Activated B cell treated with CpG ODN at 0.5 μM for 24 hours (primary cell): Measurements from ENCODE around the gene FAM171A2. TPM values are rescaled to one million over a fixed set of nuclear protein-coding genes. Genes with fewer than 3 reads are reported as not detected.

Source experiments
- ATAC-seq: fragments of 200-7000 bp; cut with Tn5 transposase; one replicate; pipeline ENCODE4 v1.10.0; 2021; ENCODE audit warnings: low read depth, mild to moderate bottlenecking, moderate library complexity
- CTCF ChIA-PET: fragments of 350-600 bp; sonication (Branson Sonifier 250); formaldehyde crosslinking; loops from one replicate; lab custom pipeline; 2021; ENCODE audit warnings: antibody characterized with exemption; lab: Charles Lee
- POLR2A ChIA-PET: fragments of 350-600 bp; sonication (Branson Sonifier 250); formaldehyde crosslinking; loops from one replicate; lab custom pipeline; 2021; ENCODE audit warnings: antibody characterized with exemption; lab: Charles Lee
- DNase-seq: peaks from one replicate; pipeline ENCODE4 v3.0.0; 2022
- H3K27ac Mint-ChIP-seq: one replicate; pipeline ENCODE4 v1.8.0; 2020; ENCODE audit warnings: mixed read lengths
- H3K27me3 Mint-ChIP-seq: one replicate; pipeline ENCODE4 v1.8.0; 2021; ENCODE audit warnings: mixed read lengths
- H3K36me3 Mint-ChIP-seq: one replicate; pipeline ENCODE4 v1.8.0; 2021; ENCODE audit warnings: low read depth, mixed read lengths
- H3K4me1 Mint-ChIP-seq: one replicate; pipeline ENCODE4 v1.8.0; 2021; ENCODE audit warnings: mixed read lengths
- H3K4me3 Mint-ChIP-seq: one replicate; pipeline ENCODE4 v1.8.0; 2020; ENCODE audit warnings: mild to moderate bottlenecking, mixed read lengths
- H3K9me3 Mint-ChIP-seq: one replicate; pipeline ENCODE4 v1.8.0; 2020; ENCODE audit warnings: mixed read lengths
- intact Hi-C: fragments of 100-400 bp; cut with micrococcal nuclease; formaldehyde crosslinking; loops from one replicate; pipeline ENCODE4 v1.15.1; 2024
- total RNA-seq: library from RNA; stranded (reverse); gene quantifications from 2 replicates; pipeline ENCODE4 v1.2.3, GENCODE V29; 2022
- TF ChIP-seq, protein P1 (sequence below): fragments of 200-600 bp; IDR thresholded peaks from one replicate; pipeline ENCODE4 v1.8.0; 2022; ENCODE audit warnings: antibody characterized with exemption, mild to moderate bottlenecking

The FAM171A2 gene
- total RNA-seq, 1 donor from 2014 or later: 0.75 TPM

DNA sequence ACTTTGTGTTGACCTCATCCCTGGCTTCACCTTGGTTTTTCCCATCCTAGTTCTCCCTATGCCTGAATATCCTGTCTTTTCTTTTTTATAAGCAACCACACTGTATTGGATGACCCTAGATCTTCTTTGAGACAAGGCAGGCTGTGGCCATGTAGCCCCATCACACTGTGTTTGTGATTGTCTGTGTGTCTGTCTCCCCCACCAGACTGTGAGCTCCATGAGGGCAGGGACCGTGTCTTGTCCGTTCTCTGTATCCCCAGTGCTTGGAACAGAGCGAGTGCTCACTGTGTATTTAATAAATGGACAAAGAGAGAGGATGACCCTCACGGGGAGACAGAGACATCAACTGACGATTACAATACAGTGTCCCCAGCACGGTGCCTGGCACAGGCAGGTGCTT, 46.1 kb downstream of the FAM171A2 start:
- Mint-ChIP-seq H3K4me1 (peaks cover 14% of the 10 kb centered on the region), H3K36me3 (peaks cover 34% of the 10 kb centered on the region), H3K4me3 (peak overlapping the region; percentile 8), H3K27ac (no peak overlapping the region), H3K9me3 (peaks cover 2% of the 10 kb centered on the region), H3K27me3 (peaks cover 34% of the 10 kb centered on the region)
- ATAC-seq: no peak
- CTCF ChIA-PET: interaction anchor here (1.6 kb wide), 1 partner anchor 107 kb away, joined by 8 read pairs; no protein-coding TSS in a partner anchor
- TF ChIP-seq, protein P1, sequence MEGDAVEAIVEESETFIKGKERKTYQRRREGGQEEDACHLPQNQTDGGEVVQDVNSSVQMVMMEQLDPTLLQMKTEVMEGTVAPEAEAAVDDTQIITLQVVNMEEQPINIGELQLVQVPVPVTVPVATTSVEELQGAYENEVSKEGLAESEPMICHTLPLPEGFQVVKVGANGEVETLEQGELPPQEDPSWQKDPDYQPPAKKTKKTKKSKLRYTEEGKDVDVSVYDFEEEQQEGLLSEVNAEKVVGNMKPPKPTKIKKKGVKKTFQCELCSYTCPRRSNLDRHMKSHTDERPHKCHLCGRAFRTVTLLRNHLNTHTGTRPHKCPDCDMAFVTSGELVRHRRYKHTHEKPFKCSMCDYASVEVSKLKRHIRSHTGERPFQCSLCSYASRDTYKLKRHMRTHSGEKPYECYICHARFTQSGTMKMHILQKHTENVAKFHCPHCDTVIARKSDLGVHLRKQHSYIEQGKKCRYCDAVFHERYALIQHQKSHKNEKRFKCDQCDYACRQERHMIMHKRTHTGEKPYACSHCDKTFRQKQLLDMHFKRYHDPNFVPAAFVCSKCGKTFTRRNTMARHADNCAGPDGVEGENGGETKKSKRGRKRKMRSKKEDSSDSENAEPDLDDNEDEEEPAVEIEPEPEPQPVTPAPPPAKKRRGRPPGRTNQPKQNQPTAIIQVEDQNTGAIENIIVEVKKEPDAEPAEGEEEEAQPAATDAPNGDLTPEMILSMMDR: no peak
- no peak for DNase-seq
- POLR2A ChIA-PET: interaction anchor here (1.6 kb wide), 1 partner anchor 8 kb away, joined by 3 read pairs; no protein-coding TSS in a partner anchor
- intact Hi-C loops: loop anchor here (5.0 kb wide), 1 partner anchor 35 kb away; no protein-coding TSS in a partner anchor

DNA sequence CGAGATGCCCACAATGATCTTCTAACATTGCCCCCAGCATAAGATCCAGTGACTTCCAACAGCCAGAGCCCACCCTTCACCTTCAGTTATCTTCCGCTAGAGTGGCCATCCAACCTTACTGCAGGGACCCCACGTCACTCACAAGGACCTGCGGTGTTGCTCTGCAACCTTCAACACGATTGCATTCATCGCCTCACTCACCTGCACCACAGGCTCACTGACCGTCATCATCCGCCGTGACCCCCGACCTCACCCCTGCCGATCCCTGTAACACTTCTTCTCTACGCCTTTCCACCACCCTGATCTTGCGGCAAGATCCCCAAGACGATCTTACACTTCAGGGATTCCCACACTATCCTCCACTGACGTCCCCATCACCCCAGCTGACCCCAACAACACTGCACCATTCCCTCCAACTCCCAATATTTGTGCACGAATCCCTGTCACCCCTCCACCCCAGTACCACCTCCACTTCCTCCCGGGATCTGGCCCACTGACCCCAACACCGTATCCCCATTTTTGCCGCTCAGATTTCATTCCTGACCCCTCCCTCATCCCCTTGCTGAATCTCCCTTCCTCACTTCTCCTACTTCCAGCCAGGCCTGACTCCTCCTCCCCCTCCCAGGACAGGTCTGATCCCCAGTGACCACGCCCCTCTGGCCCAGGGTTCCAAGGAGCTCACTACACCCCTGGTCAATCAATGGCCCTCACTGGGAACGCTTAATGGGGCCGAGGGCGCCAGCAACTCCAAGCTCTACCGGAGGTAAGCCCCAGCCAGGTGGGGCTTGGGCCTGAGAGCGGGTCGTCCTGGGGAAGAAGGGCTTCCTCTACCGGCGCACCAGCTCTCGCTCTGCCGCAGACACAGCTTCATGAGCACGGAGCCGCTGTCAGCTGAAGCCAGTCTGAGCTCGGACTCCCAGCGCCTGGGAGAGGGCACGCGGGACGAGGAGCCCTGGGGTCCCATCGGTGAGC, 47.6 kb downstream of the FAM171A2 start:
- TF ChIP-seq, protein P1: no peak
- ATAC-seq: no peak
- ChIA-PET POLR2A (interaction anchor here (0.6 to 2.5 kb wide), 5 partner anchors 8 to 95 kb away, joined by 3 to 24 read pairs (median 3); partner anchors contain the start of gene SLC25A39), CTCF (interaction anchor here (0.7 to 1.6 kb wide), 2 partner anchors 44 to 106 kb away, joined by 3 to 8 read pairs; no protein-coding TSS in a partner anchor)
- DNase-seq: no peak
- H3K36me3 Mint-ChIP-seq: peaks cover 19% of the 10 kb centered on the region
- peaks cover 14% of the 10 kb centered on the region for H3K4me1 Mint-ChIP-seq
- H3K4me3 Mint-ChIP-seq: peak overlapping the region; percentile 57
- peaks cover 37% of the 10 kb centered on the region for H3K27me3 Mint-ChIP-seq
- H3K9me3 Mint-ChIP-seq: peaks cover 2% of the 10 kb centered on the region
- H3K27ac Mint-ChIP-seq: no peak overlapping the region
- intact Hi-C loops: loop anchor here (5.0 kb wide), 1 partner anchor 36 kb away; no protein-coding TSS in a partner anchor

DNA sequence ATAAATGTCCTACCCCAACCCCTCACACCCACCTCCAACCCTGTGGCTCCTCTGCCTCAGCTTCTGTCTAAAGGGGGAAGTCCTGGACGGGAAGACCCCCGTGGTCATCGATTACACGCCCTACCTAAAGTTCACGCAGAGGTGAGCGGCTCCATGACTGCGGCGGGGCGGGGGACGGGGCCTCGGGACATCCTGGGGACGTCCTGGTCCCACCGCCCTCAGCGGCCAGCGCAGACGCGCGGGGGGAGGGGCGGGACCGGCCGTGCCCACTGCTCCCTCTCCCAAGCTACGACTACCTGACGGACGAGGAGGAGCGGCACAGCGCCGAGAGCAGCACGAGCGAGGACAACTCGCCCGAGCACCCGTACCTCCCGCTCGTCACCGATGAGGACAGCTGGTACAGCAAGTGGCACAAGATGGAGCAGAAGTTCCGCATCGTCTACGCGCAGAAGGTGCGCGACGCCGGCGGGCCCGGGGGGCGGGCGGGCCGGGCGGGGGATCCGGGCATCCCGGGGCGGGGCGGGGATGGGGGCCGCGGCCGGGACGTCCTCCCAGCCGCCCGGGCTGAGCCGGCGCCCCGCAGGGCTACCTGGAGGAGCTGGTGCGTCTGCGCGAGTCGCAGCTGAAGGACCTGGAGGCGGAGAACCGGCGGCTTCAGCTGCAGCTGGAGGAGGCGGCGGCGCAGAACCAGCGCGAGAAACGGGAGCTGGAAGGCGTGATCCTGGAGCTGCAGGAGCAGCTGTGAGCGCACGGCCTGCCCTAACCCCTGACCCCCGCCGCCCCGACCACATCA, 48.6 kb downstream of the FAM171A2 start:
- DNase-seq (no peak), ATAC-seq (peak; percentile 63)
- ChIA-PET CTCF (interaction anchor here (0.7 kb wide), 1 partner anchor 93 kb away, joined by 3 read pairs; no protein-coding TSS in a partner anchor), POLR2A (interaction anchor here (0.6 to 2.5 kb wide), 4 partner anchors 9 to 94 kb away, joined by 3 to 24 read pairs (median 4); partner anchors contain the start of gene SLC25A39)
- peaks cover 2% of the 10 kb centered on the region for H3K9me3 Mint-ChIP-seq
- TF ChIP-seq, protein P1: no peak
- H3K27ac Mint-ChIP-seq: no peak overlapping the region
- H3K36me3 Mint-ChIP-seq: peaks cover 9% of the 10 kb centered on the region
- peak overlapping the region; percentile 66 for H3K4me3 Mint-ChIP-seq
- intact Hi-C loops: loop anchor here (5.0 kb wide), 1 partner anchor 37 kb away; no protein-coding TSS in a partner anchor
- peaks cover 39% of the 10 kb centered on the region for H3K27me3 Mint-ChIP-seq
- peaks cover 17% of the 10 kb centered on the region for H3K4me1 Mint-ChIP-seq

DNA sequence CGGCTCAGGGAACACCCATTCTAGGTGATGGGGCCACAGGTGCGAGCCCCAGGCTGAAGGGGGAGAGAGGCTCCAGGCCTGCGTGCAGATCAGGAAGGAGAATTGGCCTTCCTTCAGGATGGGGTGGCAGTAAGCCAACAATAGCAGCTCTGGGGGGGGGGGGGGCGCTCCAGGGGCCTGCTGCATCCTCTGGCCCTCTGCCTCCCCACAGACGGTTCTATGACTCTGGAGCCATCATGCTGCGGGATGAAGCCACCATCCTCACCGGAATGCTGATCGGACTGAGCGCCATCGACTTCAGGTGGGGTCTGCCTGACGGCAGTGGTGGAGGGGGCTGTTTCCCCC, 49.2 kb downstream of the FAM171A2 start:
- H3K27ac Mint-ChIP-seq: no peak overlapping the region
- TF ChIP-seq, protein P1: no peak
- intact Hi-C loops: no loop called here
- H3K9me3 Mint-ChIP-seq: peaks cover 2% of the 10 kb centered on the region
- CTCF ChIA-PET: interaction anchor here (0.8 to 1.4 kb wide), 2 partner anchors 17 to 31 kb away, joined by 3 read pairs; partner anchors contain the start of gene GRN
- peaks cover 4% of the 10 kb centered on the region for H3K36me3 Mint-ChIP-seq
- peaks cover 44% of the 10 kb centered on the region for H3K27me3 Mint-ChIP-seq
- peaks cover 22% of the 10 kb centered on the region for H3K4me1 Mint-ChIP-seq
- DNase-seq: no peak
- POLR2A ChIA-PET: interaction anchor here (0.6 to 2.5 kb wide), 2 partner anchors 78 to 93 kb away, joined by 5 to 24 read pairs; no protein-coding TSS in a partner anchor
- peak overlapping the region; percentile 50 for H3K4me3 Mint-ChIP-seq
- ATAC-seq: no peak
